Activated CD4-positive, alpha-beta T cell treated with anti-CD3 and anti-CD28 coated beads, Interleukin-2, amount 10 ng/mL, durations not matched to agents 7 days and 5 days (primary cell): Measurements from ENCODE around the gene E2F2. TPM values are rescaled to one million over a fixed set of nuclear protein-coding genes. Genes with fewer than 3 reads are reported as not detected.

ENCODE experiments used
- CTCF ChIA-PET: fragments of 350-600 bp; sonication (Branson Sonifier 250); formaldehyde crosslinking; loops from one replicate; lab custom pipeline; 2021; ENCODE audit warnings: antibody characterized with exemption; lab: Charles Lee
- POLR2A ChIA-PET: fragments of 350-600 bp; sonication (Branson Sonifier 250); formaldehyde crosslinking; loops from one replicate; lab custom pipeline; 2021; ENCODE audit warnings: antibody characterized with exemption; lab: Charles Lee
- DNase-seq: peaks from one replicate; pipeline ENCODE4 v3.0.0-alpha.2; 2020
- H3K27ac Mint-ChIP-seq: one replicate; pipeline ENCODE4 v1.8.0; 2021; ENCODE audit warnings: mild to moderate bottlenecking, moderate library complexity, mixed read lengths
- H3K27me3 Mint-ChIP-seq: one replicate; pipeline ENCODE4 v1.8.0; 2021; ENCODE audit warnings: mixed read lengths
- H3K36me3 Mint-ChIP-seq: one replicate; pipeline ENCODE4 v1.8.0; 2021; ENCODE audit warnings: low read depth, mixed read lengths
- H3K4me1 Mint-ChIP-seq: one replicate; pipeline ENCODE4 v1.8.0; 2021; ENCODE audit warnings: mixed read lengths
- H3K4me3 Mint-ChIP-seq: one replicate; pipeline ENCODE4 v1.8.0; 2021; ENCODE audit warnings: mild to moderate bottlenecking, moderate library complexity, mixed read lengths
- H3K9me3 Mint-ChIP-seq: one replicate; pipeline ENCODE4 v1.8.0; 2021; ENCODE audit warnings: mixed read lengths
- total RNA-seq, 2 experiments: library from RNA; stranded (reverse); gene quantifications; one replicate each; pipeline ENCODE4 v1.2.3, GENCODE V29; 2021

Gene E2F2
- total RNA-seq, 2 experiments from 2014 or later, result 107 to 112 TPM

DNA sequence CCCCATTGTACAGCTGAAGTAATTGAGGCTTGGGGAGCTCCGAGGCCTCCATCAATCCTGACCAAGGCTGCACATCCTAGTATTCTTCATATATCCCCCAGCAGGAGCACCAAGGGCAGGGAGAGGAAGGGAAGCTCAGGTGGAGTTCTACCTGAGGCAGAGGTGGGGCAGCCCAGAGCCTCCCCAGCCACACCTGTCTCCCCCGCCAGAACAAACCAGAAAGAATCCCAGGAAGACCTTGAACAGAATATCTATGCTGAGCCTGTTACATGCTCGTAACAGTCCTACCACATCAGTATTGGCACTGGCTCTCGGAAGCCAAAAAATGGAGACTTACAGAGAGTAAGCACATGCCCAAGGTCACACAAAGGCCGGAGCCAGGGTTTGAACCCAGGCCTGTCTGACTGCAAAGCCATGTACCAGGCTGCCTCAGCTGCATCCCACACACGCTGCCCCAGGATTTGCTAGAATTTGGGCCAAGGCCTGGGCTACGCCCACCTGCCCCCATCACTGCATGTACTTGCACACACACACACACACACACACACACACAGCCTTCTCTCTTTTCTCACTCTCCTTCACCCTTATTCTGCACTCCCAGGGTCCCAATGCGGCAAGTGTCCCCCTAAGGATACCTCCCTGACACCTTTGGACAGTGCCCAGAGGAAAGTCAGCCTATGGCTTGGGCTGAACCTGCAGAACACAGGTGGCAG, 4.5 kb downstream of the E2F2 start:
- Mint-ChIP-seq H3K27me3 (no peaks in the 10 kb centered on the region), H3K9me3 (no peaks in the 10 kb centered on the region), H3K4me1 (peaks cover 81% of the 10 kb centered on the region), H3K27ac (peak overlapping the region; percentile 92), H3K36me3 (peaks cover 68% of the 10 kb centered on the region), H3K4me3 (peak overlapping the region; percentile 98)
- no peak for DNase-seq
- ChIA-PET CTCF (interaction anchor here (0.6 to 10.9 kb wide), 7 partner anchors 12 to 275 kb away, joined by 3 to 101 read pairs (median 10); no protein-coding TSS in a partner anchor), POLR2A (no interaction called here)

DNA sequence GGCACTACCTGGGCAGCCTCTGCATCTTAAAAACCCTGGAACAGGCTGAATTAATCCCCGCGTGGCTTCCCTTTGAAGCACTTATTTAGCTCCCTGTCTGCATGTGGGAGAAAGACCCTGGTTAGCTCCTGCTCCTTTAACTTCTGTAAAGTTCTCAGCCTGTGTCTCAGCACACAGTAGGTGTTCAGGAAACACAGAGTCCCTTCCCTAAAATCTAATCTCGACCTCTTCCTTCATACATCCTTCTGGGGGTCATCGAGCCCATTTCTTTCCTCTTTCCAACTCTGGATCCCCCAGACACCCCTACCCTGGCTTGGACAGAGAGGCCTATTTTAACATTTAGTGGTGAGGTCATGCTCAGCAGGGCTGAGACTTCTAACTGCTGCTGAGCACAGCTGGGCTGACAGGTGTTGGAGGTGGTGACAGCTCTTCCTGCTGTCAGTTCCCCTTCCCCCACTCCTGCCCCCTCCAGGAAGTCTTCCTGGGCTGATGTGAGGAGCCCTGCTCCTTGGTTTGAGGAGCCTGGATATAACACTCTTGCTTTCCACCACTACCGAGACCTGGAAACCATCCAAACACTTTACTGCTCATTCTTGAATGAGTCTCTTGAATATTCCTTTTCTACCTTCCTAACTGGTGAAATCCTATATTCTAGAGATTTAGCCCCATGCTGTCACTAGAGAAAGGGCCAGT, 5.3 kb downstream of the E2F2 start:
- ChIA-PET CTCF (interaction anchor here (0.6 to 10.9 kb wide), 8 partner anchors 10 to 112 kb away, joined by 3 to 101 read pairs (median 6); no protein-coding TSS in a partner anchor), POLR2A (no interaction called here)
- Mint-ChIP-seq H3K27me3 (no peaks in the 10 kb centered on the region), H3K27ac (peak overlapping the region; percentile 92), H3K36me3 (peaks cover 75% of the 10 kb centered on the region), H3K9me3 (no peaks in the 10 kb centered on the region), H3K4me1 (peaks cover 79% of the 10 kb centered on the region), H3K4me3 (peak overlapping the region; percentile 98)
- DNase-seq, result peak; percentile 45

DNA sequence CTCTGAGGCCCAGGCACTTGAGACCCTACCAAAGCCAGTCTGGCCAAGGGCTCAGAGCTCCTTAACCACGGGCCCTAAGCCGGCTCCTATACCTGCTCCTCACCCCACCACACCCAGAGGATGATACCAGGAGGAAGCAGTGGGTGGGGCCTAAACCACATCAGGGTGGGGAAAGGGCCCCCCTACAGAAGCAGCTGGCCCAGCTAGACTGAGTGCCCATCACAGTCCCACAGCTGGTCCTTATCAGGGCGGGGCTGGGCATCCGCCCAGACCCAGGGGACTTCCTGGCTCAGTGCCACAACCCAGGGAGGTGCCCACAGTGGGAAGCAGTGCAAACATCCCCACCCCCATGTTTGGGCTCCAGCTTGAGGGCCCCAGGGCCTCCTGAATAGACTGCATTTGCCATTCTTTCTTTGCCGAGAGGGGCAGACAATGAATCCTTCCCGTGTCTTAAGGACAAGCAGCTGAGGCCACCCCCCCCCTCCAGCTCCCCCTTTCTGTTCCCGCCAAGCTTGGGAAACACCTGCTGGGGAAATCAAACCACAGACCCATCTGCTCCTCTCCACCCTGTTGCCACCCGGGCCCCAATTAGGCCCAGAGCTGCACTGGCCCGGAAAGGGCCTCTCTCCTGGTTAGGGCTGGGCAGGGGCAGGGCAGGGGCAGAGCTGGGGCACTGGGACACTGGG, 6.2 kb downstream of the E2F2 start:
- H3K9me3 Mint-ChIP-seq, result no peaks in the 10 kb centered on the region
- CTCF ChIA-PET, result interaction anchor here (0.6 to 10.9 kb wide), 10 partner anchors 9 to 1148 kb away, joined by 3 to 101 read pairs (median 6); no protein-coding TSS in a partner anchor
- H3K36me3 Mint-ChIP-seq, result peaks cover 74% of the 10 kb centered on the region
- DNase-seq, result peak; percentile 66
- POLR2A ChIA-PET, result no interaction called here
- peak overlapping the region; percentile 98 for H3K4me3 Mint-ChIP-seq
- H3K27ac Mint-ChIP-seq, result peak overlapping the region; percentile 92
- H3K4me1 Mint-ChIP-seq, result peaks cover 79% of the 10 kb centered on the region
- H3K27me3 Mint-ChIP-seq, result no peaks in the 10 kb centered on the region

DNA sequence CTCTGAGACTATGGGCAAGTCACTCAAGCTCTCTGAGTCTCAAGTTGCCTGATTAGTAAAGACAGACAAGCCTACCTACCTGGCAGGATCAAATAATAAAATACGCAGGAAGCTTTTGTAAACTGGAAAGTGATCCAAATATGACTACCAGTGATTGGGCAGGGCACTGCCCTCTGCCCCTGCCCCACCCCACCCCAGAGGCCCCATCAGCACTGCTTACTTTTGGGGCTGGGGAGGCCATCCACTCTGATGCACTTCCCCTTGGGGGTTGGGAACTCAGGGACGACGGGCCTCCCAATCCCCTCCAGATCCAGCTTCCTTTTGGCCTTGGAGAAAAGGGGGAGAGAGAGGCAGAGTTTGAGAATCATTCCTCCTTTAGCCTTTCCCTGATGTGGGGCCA, 6.9 kb downstream of the E2F2 start:
- no peak for DNase-seq
- H3K27me3 Mint-ChIP-seq, result no peaks in the 10 kb centered on the region
- H3K9me3 Mint-ChIP-seq, result no peaks in the 10 kb centered on the region
- peaks cover 73% of the 10 kb centered on the region for H3K36me3 Mint-ChIP-seq
- CTCF ChIA-PET, result interaction anchor here (0.6 to 10.9 kb wide), 8 partner anchors 8 to 1148 kb away, joined by 3 to 101 read pairs (median 6); no protein-coding TSS in a partner anchor
- H3K4me3 Mint-ChIP-seq, result peak overlapping the region; percentile 40
- peaks cover 74% of the 10 kb centered on the region for H3K4me1 Mint-ChIP-seq
- POLR2A ChIA-PET, result interaction anchor here (0.6 kb wide), 1 partner anchor 183 kb away, joined by 4 read pairs; no protein-coding TSS in a partner anchor
- H3K27ac Mint-ChIP-seq, result peak overlapping the region; percentile 92

DNA sequence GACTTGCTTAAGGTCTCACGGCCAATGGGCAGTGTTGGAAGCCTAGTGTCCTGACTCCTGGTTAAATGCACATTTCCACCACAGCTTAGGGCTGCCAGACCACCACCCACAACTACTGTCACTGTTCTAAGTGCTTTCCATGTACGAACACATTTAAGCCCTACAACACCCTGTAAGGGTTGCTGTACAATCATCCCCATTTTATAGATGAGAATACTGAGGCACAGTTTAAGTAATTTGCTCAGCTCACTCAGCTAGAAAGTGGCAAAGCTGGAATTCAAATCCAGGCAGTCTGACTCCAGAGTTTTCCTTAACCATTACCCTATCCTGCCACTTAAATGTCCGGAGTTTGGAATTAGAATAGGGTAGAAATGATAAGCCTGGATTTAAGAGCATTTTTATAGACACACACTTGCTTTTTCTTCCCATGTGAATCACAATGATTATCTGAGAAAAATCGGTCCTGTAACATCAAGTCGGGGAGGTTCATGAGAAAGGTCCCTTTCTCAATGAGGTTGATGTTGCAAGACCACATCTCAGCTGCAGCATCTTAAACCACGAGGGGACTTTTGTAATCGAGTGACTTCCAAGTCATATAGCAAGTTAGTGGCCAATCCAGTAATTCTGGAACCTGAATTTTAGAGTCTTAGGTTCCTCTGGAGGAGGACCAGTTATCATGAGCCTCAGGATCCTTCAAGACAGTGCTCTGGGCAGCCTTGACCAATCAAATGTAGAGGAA, 8.6 kb downstream of the E2F2 start:
- Mint-ChIP-seq H3K4me1 (peaks cover 59% of the 10 kb centered on the region), H3K27me3 (no peaks in the 10 kb centered on the region), H3K27ac (peak overlapping the region; percentile 92)

DNA sequence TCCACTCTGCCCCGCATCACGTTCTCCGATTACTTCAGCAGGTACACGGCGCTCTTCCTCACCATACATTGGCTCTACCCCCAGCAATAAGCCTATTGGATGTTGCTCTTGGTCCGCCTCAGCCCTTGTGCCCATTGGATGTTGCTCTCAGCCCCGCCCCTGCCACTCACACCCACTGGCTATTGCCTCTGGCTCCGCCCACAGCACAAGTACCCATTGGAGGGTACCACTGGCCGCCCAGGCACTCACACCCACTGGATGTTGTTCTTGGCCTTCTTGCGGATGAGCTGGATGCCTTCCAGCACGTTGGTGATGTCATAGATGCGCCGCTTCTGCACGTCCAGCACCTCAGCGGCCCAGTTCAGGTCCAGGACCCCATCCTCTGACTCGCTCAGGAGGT, 9.4 kb downstream of the E2F2 start:
- H3K4me1 Mint-ChIP-seq, result peaks cover 53% of the 10 kb centered on the region
- H3K27ac Mint-ChIP-seq, result peak overlapping the region; percentile 64
- POLR2A ChIA-PET, result no interaction called here
- H3K4me3 Mint-ChIP-seq, result no peak overlapping the region
- H3K9me3 Mint-ChIP-seq, result no peaks in the 10 kb centered on the region
- H3K36me3 Mint-ChIP-seq, result peaks cover 72% of the 10 kb centered on the region
- H3K27me3 Mint-ChIP-seq, result no peaks in the 10 kb centered on the region
- CTCF ChIA-PET, result interaction anchor here (0.6 to 1.5 kb wide), 4 partner anchors 20 to 223 kb away, joined by 3 to 6 read pairs (median 4); no protein-coding TSS in a partner anchor
- no peak for DNase-seq

More for the DNA sequence above, 8.6 kb downstream of the E2F2 start:
- Mint-ChIP-seq H3K9me3 (no peaks in the 10 kb centered on the region), H3K36me3 (peaks cover 69% of the 10 kb centered on the region), H3K4me3 (no peak overlapping the region)
- ChIA-PET POLR2A (interaction anchor here (0.6 kb wide), 1 partner anchor 97 kb away, joined by 8 read pairs; no protein-coding TSS in a partner anchor), CTCF (interaction anchor here (1.1 kb wide), 1 partner anchor 25 kb away, joined by 3 read pairs; no protein-coding TSS in a partner anchor)
- DNase-seq, result no peak

DNA sequence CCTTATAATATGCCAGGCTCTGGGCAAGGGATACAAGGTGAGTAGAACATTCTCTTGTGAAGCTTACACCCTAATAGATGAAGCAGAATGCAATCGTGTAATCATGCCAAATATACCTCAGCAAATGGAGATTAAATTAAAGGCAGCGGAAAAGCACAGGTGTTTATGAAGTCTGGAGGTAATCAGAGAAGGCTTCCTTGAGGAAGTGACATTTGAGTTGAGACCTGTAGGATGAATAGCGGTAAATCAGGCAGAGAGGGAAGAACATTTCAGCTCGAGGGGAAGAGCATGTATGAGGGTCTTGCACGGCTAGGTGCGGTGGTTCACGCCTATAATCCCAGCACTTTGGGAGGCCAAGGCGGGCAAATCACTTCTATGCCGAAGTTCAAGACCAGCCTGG, 13.5 kb downstream of the E2F2 start:
- Mint-ChIP-seq H3K27ac (no peak overlapping the region), H3K4me1 (peaks cover 17% of the 10 kb centered on the region), H3K36me3 (peaks cover 75% of the 10 kb centered on the region), H3K27me3 (no peaks in the 10 kb centered on the region), H3K9me3 (no peaks in the 10 kb centered on the region), H3K4me3 (no peak overlapping the region)
- CTCF ChIA-PET, result interaction anchor here (1.3 to 2.0 kb wide), 2 partner anchors 13 to 21 kb away, joined by 4 to 8 read pairs; partner anchors contain the start of gene E2F2
- DNase-seq, result no peak
- POLR2A ChIA-PET, result no interaction called here

DNA sequence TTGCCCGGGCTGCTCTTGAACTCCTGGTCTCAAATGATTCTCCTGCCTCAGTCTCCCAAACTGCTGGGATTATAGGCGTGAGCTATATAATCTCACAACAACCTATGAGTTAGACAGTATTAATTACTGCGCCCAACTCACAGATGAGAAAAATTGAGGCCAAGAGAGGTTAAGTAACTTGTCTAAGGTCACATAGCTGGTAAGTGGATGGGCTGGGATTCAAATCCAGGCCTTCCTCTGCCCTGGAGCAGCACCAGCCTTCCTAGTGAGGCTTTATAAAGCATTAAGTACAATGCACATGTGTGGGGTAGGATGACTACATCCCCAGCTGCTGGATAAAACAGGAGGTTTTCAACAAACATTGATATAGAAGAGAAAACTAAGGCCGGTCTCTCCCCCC, 15.1 kb downstream of the E2F2 start:
- ChIA-PET POLR2A (interaction anchor here (0.6 kb wide), 1 partner anchor 1009 kb away, joined by 5 read pairs; no protein-coding TSS in a partner anchor), CTCF (interaction anchor here (1.0 to 2.6 kb wide), 6 partner anchors 9 to 121 kb away, joined by 3 to 10 read pairs (median 8); no protein-coding TSS in a partner anchor)
- Mint-ChIP-seq H3K36me3 (peaks cover 65% of the 10 kb centered on the region), H3K4me3 (no peak overlapping the region), H3K9me3 (no peaks in the 10 kb centered on the region), H3K27me3 (no peaks in the 10 kb centered on the region), H3K27ac (peak overlapping the region; percentile 74), H3K4me1 (peaks cover 5% of the 10 kb centered on the region)
- no peak for DNase-seq

DNA sequence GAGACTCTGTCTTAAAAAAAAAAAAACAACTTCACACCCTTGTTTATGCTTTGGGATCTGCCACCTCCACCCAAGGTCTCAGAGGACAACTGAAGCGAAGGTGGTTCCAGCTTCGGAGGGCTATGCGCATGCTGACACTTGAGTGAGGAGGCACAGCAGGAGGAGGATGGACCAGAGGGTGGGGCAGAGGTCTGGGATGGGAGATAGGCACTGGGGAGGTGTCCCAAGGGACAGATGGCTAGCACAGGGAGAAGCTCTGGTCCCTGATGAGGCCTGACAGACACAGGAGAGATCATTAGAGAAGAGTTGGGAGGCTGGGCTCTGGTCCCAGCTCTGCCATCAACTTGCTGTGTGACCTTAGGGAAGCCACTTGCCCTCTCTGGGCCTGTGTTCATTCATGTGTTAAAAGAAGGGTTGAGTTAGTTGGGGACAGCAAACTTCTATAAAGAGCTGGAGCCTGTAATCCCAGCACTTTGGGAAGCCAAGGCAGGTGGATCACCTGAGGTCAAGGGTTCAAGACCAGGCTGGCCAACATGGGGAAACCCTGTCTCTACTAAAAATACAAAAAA, 16.8 kb downstream of the E2F2 start:
- no peaks in the 10 kb centered on the region for H3K9me3 Mint-ChIP-seq
- CTCF ChIA-PET, result interaction anchor here (0.6 to 2.6 kb wide), 8 partner anchors 10 to 123 kb away, joined by 4 to 16 read pairs (median 8); no protein-coding TSS in a partner anchor
- peaks cover 5% of the 10 kb centered on the region for H3K4me1 Mint-ChIP-seq
- no peak for DNase-seq
- H3K27me3 Mint-ChIP-seq, result no peaks in the 10 kb centered on the region
- H3K4me3 Mint-ChIP-seq, result no peak overlapping the region
- peaks cover 70% of the 10 kb centered on the region for H3K36me3 Mint-ChIP-seq
- POLR2A ChIA-PET, result no interaction called here
- H3K27ac Mint-ChIP-seq, result peak overlapping the region; percentile 58

DNA sequence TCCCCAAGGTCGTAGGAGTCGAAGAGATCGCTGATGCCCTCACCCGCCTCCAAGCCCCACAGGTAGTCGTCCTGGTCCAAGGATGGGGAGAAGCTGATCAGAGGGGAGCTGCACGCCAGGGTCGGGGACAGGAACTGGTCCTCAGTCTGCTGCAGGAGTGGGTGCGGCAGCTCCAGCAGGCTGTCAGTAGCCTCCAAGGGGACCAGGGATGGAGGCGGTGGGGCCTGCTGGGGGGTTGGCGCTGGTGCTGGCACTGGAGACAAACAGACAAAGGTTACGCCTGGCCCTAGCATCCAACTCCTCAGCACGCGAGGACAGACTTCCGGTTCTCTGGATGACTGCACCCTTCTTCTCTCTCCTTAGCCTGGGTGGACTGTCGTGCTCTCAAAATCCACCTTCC, 21.1 kb downstream of the E2F2 start:
- Mint-ChIP-seq H3K4me1 (no peaks in the 10 kb centered on the region), H3K27me3 (no peaks in the 10 kb centered on the region), H3K9me3 (no peaks in the 10 kb centered on the region), H3K36me3 (peaks cover 58% of the 10 kb centered on the region), H3K27ac (no peak overlapping the region), H3K4me3 (no peak overlapping the region)
- ChIA-PET POLR2A (interaction anchor here (0.8 kb wide), 1 partner anchor 25 kb away, joined by 3 read pairs; no protein-coding TSS in a partner anchor), CTCF (interaction anchor here (0.7 to 3.6 kb wide), 2 partner anchors 18 to 24 kb away, joined by 3 to 8 read pairs; no protein-coding TSS in a partner anchor)
- no peak for DNase-seq
